Caco-2 (cell line): ENCODE measurements around the gene RSRC1. TPM values are rescaled to one million over a fixed set of nuclear protein-coding genes. Genes with fewer than 3 reads are reported as not detected.

Source experiments
- BruUV-seq: library from RNA; stranded (reverse); fragments of 400-500 nt; replicated peaks from 2 replicates; lab custom pipeline; 2021; lab: Mats Ljungman, UMichigan
- CTCF ChIA-PET: fragments of 300-600 bp; sonication (Branson Sonifier 250); formaldehyde crosslinking; loops from one replicate; lab custom pipeline; 2022; ENCODE audit warnings: antibody characterized with exemption; lab: Charles Lee
- POLR2A ChIA-PET: fragments of 300-600 bp; sonication (Branson Sonifier 250); formaldehyde crosslinking; loops from one replicate; lab custom pipeline; 2022; ENCODE audit warnings: antibody characterized with exemption; lab: Charles Lee
- DNase-seq, 2 experiments: peaks; one replicate each; pipeline versions ENCODE4 v3.0.0 to v3.0.0-alpha.2; 2020 to 2022
- H3K27me3 ChIP-seq: replicated peaks from 2 replicates; pipeline ENCODE4 v1.6.0; 2011; ENCODE audit warnings: low read length; ENCODE audit not compliant: control insufficient read depth, insufficient read depth
- H3K36me3 ChIP-seq: 2 replicates; pipeline ENCODE4 v1.5.1; 2011; ENCODE audit warnings: low read length; ENCODE audit not compliant: control insufficient read depth, insufficient read depth
- H3K4me1 ChIP-seq: fragments of 250-450 bp; sonication (Bioruptor Pico); 2 replicates; pipeline ENCODE4 v1.5.1; 2020; ENCODE audit warnings: mild to moderate bottlenecking
- H3K4me3 ChIP-seq: 2 replicates; pipeline ENCODE4 v1.5.1; 2011; ENCODE audit warnings: low read depth, mild to moderate bottlenecking, control low read depth, low read length
- H3K9me3 ChIP-seq: fragments of 250-450 bp; sonication (Bioruptor Pico); 2 replicates; pipeline ENCODE4 v1.5.1; 2020; ENCODE audit warnings: mild to moderate bottlenecking, moderate library complexity
- H3K27ac Mint-ChIP-seq: one replicate; pipeline ENCODE4 v1.8.0; 2022; ENCODE audit warnings: mixed read lengths; ENCODE audit not compliant: unreplicated experiment
- H3K27me3 Mint-ChIP-seq: one replicate; pipeline ENCODE4 v1.8.0; 2022; ENCODE audit warnings: mixed read lengths; ENCODE audit not compliant: insufficient read depth, unreplicated experiment
- H3K36me3 Mint-ChIP-seq: one replicate; pipeline ENCODE4 v1.8.0; 2022; ENCODE audit warnings: mild to moderate bottlenecking, mixed read lengths; ENCODE audit not compliant: insufficient read depth, unreplicated experiment
- H3K4me1 Mint-ChIP-seq: one replicate; pipeline ENCODE4 v1.8.0; 2022; ENCODE audit warnings: low read depth, mixed read lengths; ENCODE audit not compliant: unreplicated experiment
- H3K4me3 Mint-ChIP-seq: one replicate; pipeline ENCODE4 v1.8.0; 2022; ENCODE audit warnings: mild to moderate bottlenecking, moderate library complexity, mixed read lengths; ENCODE audit not compliant: unreplicated experiment
- H3K9me3 Mint-ChIP-seq: one replicate; pipeline ENCODE4 v1.8.0; 2022; ENCODE audit warnings: mixed read lengths; ENCODE audit not compliant: unreplicated experiment
- intact Hi-C: fragments of 100-400 bp; cut with micrococcal nuclease; formaldehyde crosslinking; loops from one replicate; pipeline ENCODE4 v1.10.0; 2022; ENCODE audit not compliant: unreplicated experiment
- total RNA-seq: library from RNA; stranded (reverse); gene quantifications from 2 replicates; pipeline ENCODE4 v1.2.3, GENCODE V29; 2022
- TF ChIP-seq, protein P1 (sequence below), 2 experiments: fragments of 200-600 bp in 1 of 2; IDR thresholded peaks; 1 replicate in 1 of 2; 2 replicates in 1 of 2; pipeline versions ENCODE4 v1.5.1 to v1.8.0; 2011 to 2022; ENCODE audit warnings: antibody characterized with exemption in 1 of 2, control low read depth in 1 of 2, inconsistent platforms in 1 of 2, low read depth in 1 of 2, low read length in 1 of 2, mild to moderate bottlenecking in 1 of 2, moderate library complexity in 1 of 2; ENCODE audit not compliant: insufficient read depth in 1 of 2, severe bottlenecking in 1 of 2, unreplicated experiment in 1 of 2

Gene RSRC1
- total RNA-seq, 1 experiment from 2014 or later, result 38.4 TPM

DNA sequence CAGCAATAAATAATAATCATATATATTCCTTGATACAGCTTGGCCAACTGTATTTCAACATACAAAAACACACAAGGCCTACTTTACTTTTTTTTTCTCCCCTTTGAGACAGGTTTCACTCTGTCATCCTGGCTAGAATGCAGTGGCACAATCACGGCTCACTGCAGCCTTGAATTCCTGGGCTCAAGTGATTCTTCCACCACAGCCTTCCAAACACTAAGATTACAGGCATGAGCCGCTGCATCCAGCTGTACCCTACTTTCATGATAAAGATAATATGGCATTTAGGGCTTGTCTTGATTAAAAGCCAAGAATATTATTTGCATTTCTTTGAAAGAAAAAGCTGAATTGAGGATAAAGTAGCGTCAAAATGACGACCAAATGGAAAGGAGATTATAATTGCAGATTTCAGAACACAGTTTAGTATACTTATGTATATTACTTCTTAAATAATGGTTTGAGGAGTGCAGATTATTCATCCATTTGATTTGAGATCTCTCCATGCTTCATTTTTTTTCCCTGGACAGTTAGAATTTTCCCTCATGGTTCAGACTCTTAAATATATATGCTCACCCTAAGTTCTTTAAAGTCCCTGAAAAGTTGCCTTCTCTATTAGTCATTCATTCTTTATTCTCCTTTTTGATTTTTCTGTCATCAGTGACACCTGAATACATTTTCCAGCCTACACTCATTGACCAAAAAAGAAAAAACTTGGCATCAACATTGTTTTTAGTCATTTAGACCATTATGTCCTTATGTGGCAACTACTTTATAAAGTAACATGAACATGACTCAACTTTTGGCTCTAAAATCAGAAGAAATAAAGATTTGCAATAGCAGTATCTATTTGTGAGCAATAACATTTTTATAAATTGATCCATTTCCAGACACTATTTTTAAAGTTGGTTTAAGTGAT lies 412.6 kb downstream of the RSRC1 start:
- H3K9me3 ChIP-seq, result no peaks in the 10 kb centered on the region
- no peaks in the 10 kb centered on the region for H3K27me3 ChIP-seq
- no peak overlapping the region for H3K4me3 ChIP-seq
- Mint-ChIP-seq H3K4me1 (no peaks in the 10 kb centered on the region), H3K9me3 (no peaks in the 10 kb centered on the region), H3K36me3 (no peaks in the 10 kb centered on the region), H3K27ac (no peak overlapping the region), H3K27me3 (no peaks in the 10 kb centered on the region), H3K4me3 (no peak overlapping the region)
- ChIA-PET CTCF (no interaction called here), POLR2A (no interaction called here)
- no peaks in the 10 kb centered on the region for H3K36me3 ChIP-seq
- H3K4me1 ChIP-seq, result no peaks in the 10 kb centered on the region
- intact Hi-C loops, result no loop called here
- no TSS peak for BruUV-seq
- TF ChIP-seq, protein P1, sequence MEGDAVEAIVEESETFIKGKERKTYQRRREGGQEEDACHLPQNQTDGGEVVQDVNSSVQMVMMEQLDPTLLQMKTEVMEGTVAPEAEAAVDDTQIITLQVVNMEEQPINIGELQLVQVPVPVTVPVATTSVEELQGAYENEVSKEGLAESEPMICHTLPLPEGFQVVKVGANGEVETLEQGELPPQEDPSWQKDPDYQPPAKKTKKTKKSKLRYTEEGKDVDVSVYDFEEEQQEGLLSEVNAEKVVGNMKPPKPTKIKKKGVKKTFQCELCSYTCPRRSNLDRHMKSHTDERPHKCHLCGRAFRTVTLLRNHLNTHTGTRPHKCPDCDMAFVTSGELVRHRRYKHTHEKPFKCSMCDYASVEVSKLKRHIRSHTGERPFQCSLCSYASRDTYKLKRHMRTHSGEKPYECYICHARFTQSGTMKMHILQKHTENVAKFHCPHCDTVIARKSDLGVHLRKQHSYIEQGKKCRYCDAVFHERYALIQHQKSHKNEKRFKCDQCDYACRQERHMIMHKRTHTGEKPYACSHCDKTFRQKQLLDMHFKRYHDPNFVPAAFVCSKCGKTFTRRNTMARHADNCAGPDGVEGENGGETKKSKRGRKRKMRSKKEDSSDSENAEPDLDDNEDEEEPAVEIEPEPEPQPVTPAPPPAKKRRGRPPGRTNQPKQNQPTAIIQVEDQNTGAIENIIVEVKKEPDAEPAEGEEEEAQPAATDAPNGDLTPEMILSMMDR (IDR thresholded peaks at IDR 0.05; ENCODE audit: insufficient read depth in 1 of 2, low read depth in 1 of 2, low read length in 1 of 2, severe bottlenecking in 1 of 2, unreplicated experiment in 1 of 2), result no peak
- no peak for DNase-seq

GRCh38 chr3:158528076-158528674 lies 418.3 kb downstream of the RSRC1 start:
- POLR2A ChIA-PET, result no interaction called here
- intact Hi-C loops, result no loop called here

DNA sequence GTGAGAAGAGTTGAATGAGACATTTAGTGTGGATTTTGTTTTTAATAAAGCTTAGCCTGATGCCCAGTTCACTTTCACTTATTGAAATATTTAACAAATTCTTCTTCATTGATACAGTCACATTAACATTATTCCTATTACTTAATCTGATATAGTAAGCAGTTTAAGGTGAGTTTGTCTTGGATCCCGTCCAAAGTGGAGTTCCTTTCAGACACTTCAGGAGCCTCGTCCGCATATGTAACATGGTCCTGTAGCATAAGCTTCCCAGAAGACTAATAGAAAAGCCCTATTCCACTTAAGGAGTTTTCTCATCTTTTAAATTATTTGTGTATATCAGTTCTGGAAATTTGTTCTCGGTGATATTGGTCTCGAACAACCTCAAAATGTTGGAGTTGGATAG lies 421.4 kb downstream of the RSRC1 start:
- Histone ChIP-seq H3K4me1 (no peaks in the 10 kb centered on the region), H3K9me3 (no peaks in the 10 kb centered on the region), H3K27me3 (no peaks in the 10 kb centered on the region), H3K4me3 (no peak overlapping the region), H3K36me3 (no peaks in the 10 kb centered on the region)
- Mint-ChIP-seq H3K4me1 (no peaks in the 10 kb centered on the region), H3K27ac (no peak overlapping the region), H3K9me3 (no peaks in the 10 kb centered on the region), H3K36me3 (no peaks in the 10 kb centered on the region), H3K27me3 (no peaks in the 10 kb centered on the region), H3K4me3 (no peak overlapping the region)
- intact Hi-C loops, result loop anchor here (5.0 to 10.0 kb wide), 2 partner anchors 439 to 667 kb away; no protein-coding TSS in a partner anchor
- DNase-seq, result no peak
- no TSS peak for BruUV-seq
- TF ChIP-seq, protein P1 (IDR thresholded peaks at IDR 0.05; ENCODE audit: insufficient read depth in 1 of 2, low read depth in 1 of 2, low read length in 1 of 2, severe bottlenecking in 1 of 2, unreplicated experiment in 1 of 2), result no peak
- ChIA-PET POLR2A (no interaction called here), CTCF (no interaction called here)

More at GRCh38 chr3:158528076-158528674, 418.3 kb downstream of the RSRC1 start:
- BruUV-seq, result no TSS peak
- Histone ChIP-seq H3K36me3 (no peaks in the 10 kb centered on the region), H3K27me3 (no peaks in the 10 kb centered on the region), H3K4me1 (no peaks in the 10 kb centered on the region), H3K4me3 (no peak overlapping the region), H3K9me3 (no peaks in the 10 kb centered on the region)
- CTCF ChIA-PET, result interaction anchor here (0.6 kb wide), 1 partner anchor 243 kb away, joined by 3 read pairs; no protein-coding TSS in a partner anchor
- TF ChIP-seq, protein P1 (IDR thresholded peaks at IDR 0.05; ENCODE audit: insufficient read depth in 1 of 2, low read depth in 1 of 2, low read length in 1 of 2, severe bottlenecking in 1 of 2, unreplicated experiment in 1 of 2), result no peak
- Mint-ChIP-seq H3K27ac (no peak overlapping the region), H3K4me1 (no peaks in the 10 kb centered on the region), H3K27me3 (no peaks in the 10 kb centered on the region), H3K4me3 (no peak overlapping the region), H3K9me3 (no peaks in the 10 kb centered on the region), H3K36me3 (no peaks in the 10 kb centered on the region)
- no peak for DNase-seq
